HG02678 (cell line): ENCODE results near the gene PPP1R16B.

Experiments
- ATAC-seq: cut with Tn5 transposase; IDR thresholded peaks from one replicate; pipeline ENCODE4 v1.9.1; 2021; ENCODE audit warnings: mild to moderate bottlenecking, moderate library complexity; ENCODE audit not compliant: unreplicated experiment

Gene PPP1R16B

DNA sequence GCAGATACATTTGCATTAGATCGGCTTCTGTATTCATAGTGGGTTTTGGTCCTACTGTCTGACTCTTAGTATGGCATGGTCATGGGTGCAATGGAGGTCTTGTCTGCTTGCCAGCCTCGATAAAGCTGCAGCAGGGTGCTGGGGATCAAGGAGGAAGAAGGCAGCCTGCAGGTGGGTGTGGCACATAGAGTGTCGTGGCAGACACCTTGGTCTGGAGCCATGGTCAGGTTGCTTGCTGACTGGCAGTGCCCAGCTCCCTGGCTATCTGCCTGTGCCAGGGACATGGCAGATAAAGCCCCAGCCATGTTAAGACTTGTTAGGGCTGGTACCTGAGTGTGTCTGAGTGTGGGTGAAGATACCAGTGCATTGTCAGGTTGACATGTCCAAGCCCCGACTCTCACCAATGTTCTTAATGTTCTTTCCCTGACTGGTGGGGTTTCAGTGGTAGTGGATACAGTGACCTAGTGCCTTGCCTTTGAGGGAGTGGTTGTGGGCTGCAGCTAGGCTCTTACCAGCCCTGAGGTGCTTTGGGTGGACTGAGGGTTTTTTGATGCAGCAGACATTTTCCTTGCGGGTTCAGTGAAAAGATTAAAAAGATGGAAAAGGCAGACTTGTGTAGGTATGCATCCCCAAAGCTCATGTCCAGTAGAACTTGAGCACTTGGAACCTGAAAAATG is 122.5 kb downstream of the PPP1R16B start:
- no peak for ATAC-seq

DNA sequence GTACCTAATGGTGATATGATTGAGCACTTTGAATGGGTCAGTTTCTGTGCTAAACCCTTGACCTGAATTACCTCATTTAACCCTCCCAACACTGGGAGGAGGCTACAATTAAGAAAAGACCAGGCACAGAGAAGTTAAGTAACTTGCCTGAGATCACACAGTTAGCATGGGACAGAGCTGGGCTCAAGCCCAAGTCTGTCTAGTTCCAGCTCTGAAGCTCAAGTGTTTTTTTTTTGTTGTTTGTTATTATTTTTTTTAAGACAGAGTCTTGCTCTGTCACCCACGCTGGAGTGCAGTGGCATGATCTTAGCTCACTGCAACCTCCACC is 124.7 kb downstream of the PPP1R16B start:
- ATAC-seq, result no peak

DNA sequence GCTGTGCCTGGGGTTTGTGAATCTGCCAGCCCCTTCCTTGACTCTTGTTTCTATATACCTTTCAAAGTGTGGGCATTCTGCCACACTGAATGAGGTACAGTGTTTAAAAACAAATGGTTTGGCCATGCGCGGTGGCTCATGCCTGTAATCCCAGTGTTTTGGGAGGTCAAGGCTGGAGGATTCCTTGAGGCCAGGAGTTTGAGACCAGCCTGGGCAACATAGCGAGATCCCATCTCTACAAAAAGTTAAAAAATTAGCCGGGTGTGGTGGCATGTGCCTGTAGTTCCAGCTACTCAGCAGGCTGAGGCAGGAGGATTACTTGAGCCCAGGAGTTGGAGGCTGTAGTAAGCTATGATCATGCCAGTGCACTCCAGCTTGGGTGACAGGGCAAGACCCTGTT is 126.5 kb downstream of the PPP1R16B start:
- ATAC-seq, result no peak

DNA sequence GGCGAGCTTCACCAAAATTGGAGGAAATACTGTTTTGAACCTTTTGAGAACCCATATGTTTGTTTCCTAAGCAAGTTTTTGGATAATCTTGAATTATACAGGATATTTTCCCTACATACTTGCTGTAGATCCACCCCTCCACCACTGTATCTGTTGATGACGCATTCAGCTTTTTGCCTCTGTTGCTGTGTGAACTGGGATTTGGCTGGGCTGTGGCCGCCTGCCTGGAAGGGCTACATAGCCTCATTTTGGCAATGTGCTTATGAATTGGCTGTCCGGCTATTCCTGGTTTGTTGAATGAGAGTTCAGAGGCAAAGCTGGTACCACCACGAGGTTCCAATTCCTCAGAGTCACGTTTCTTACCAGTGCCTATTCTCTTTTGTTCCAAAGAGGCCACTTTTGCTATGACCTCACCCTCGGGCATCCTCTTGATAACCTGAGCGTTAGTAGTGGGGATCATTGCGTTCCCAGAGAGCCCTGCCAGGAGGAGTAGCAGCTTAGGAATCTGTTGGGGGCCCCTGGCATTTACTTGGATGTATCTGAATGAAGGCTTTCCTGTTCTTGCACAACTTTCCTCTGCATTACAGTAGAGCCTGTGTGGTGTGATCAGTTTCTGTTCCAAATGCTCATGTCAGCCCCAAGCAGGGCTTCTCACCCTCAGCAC is 127.1 kb downstream of the PPP1R16B start:
- no peak for ATAC-seq

DNA sequence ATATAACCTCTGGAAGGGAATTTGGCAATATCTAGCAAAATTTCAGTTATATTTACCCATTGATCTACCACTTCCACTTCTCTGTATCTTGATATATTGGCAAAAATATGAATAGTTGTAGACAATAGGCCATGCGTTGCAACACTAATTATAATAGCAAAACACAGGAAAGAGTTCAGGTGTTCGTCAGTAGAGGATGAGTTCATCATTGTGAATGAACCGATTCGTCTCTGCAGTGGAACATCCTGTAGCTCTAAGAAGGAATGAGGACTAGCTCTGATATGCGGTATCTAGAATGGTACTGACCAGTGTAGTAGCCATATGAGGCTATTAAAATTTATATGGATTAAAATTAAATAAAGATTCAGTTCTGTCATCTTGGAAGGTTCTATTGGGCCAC is 129.0 kb downstream of the PPP1R16B start:
- no peak for ATAC-seq

DNA sequence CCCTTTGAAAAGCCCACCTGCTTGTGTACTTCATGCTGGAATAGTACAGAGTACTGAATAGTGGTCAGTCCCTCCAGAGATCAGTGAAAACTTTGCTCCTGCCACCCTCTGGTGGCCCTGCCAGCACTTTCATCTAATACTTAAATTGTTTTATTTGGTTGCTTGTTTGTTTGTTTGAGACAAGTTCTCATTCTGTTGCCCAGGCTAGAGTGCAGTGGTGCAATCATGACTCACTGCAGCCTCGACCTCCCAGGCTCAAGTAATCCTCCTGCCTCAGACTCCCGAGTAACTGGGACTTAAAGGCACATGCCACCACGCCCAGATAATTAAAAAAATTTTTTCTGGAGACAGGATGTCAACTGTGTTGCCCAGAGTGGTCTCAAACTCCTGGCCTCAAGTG is 129.8 kb downstream of the PPP1R16B start:
- ATAC-seq, result no peak

DNA sequence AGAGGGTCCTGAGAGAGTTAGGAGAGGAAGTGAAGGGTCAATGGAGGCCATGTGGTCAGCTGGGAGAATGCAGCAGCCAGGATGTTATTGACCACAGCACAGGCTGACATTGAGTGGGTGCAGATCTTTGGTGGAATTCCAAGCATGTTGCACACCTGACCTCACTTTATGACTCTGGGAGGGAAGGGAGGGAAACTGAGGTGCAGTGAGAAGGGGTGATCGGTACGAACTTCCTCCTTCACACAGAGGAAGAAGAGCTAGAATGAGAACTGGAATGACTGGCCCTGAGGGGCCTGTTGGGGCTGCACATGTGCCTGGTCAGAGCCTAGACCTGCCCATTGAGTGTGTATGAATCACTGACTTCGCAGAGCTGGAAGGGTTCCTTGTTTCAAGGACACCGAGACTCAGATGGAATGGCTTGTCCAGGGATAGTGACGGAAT is 130.5 kb downstream of the PPP1R16B start:
- no peak for ATAC-seq

DNA sequence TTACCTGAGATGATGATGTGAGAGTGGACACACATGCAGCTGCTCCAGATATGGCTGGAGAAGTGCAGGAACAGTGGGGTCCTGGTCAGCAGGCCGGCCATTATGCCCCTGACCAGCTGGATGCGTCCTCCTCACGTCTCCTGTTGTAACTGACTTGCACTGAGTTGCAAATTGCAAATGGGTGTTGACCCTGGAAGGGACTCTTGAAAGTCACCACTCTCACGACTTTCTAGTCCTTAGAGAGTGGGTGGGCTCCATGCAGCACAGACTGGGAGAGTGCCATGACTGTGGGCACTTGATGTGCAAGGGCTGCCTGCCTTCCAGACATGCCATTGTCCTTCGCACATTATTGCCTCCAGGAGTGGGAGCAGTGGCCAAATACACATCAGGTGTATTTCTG is 131.5 kb downstream of the PPP1R16B start:
- ATAC-seq, result no peak

DNA sequence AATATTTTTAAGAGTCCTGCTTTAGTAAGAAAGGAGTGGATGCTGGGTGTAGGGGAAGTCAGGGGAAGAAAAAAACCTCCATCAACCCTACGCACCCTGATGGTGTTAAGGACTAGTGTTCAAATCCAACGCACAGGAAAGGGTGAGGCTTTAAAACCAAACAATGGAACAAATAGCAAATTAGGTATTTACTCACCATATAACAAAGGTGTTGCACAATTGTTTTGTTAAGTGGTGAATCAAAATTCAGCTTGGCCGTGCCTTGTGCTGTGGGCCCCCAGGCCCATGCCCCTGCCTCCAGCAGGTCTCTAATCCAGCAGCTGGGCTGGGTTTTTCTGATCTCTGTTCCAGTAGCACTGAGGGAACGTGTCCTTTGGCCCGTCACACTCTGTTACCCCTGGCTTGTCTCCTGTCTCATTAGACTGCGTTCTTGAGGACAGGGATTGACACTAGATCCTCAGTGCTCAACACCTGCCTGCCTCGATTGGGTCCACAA is 132.5 kb downstream of the PPP1R16B start:
- ATAC-seq, result no peak

DNA sequence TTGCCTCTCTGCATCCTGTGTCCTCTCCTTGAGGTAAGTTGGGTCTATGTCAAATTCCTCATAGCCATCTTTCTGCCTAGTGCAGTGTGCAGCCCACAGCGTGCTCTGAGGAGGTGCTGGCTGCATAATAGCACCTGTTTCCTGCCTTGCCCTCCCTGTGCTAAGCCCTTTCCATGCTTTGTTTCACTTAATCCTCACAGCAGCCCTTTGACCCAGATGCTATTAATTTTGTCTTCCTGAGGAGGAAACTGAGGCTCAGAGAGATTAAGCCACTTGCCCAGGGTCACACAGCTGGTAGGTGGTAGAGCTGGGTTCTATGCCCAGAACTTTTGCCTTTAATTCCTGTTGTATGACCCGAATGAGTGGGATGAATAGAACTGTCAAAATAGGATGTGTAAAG is 134.2 kb downstream of the PPP1R16B start:
- no peak for ATAC-seq

DNA sequence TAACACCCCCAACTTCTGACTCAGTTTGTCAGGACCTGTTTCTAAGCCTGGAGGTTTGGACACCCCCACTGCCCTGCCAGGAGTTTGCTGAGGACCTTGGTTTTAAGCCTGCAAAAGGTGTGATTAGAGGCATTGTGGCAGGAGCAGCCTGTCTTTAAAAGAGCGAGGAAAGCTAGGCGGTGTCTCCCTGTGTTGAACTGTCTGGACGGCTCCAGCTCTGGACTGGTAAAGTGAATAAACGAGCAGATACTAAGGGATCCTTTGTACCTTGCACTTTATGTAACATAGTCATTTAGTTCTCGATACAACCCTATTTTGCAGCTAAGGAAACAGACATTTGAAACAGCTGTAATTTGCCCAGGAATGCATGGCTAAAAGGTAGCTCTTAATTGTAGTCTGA is 135.1 kb downstream of the PPP1R16B start:
- ATAC-seq, result no peak

DNA sequence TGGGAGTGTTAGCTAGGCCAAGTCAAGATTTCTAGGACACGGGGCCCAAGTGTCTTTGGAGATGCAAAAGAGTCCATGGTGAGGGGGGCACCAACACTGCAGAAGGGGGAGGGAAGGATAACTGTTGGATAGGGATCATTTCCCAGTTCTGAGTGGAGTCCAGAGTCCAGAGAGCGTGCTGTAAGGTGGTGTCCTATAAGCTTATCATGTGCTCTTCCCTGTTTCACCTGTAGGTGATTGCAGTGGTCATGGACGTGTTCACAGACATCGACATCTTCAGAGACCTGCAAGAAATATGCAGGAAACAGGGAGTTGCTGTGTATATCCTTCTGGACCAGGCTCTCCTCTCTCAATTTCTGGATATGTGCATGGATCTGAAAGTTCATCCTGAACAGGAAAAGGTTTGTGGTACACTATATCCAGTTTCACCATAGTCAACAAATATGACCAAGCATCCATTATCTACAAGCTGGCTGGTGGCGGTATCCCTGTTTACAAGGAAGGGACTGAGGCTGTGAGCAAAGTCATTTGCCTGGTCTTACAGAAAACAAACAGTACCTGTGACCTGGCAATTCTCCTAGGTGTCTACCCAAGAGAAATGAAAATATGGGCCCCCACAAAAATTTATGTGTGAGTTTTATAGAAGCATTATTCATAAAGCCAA is 136.4 kb downstream of the PPP1R16B start:
- no peak for ATAC-seq

DNA sequence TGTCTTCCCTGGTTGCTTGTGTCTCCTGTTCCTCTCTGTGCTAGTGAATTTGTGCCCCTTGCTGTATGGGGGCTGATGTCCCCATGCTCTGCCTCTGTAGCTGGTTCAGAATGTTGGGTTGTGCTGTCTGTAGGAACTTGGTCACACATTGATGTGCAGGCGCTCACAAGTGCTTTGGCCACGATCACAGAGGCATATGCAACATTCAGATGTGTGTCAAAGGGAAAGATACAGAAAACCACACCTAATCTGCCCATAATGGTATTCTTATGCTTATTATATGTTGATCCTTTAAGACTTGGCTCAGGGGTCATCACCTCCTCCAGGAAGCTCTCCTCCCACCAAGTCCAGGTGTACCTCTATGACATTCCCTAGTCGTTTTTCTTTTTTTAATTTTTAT is 139.5 kb downstream of the PPP1R16B start:
- ATAC-seq, result no peak

DNA sequence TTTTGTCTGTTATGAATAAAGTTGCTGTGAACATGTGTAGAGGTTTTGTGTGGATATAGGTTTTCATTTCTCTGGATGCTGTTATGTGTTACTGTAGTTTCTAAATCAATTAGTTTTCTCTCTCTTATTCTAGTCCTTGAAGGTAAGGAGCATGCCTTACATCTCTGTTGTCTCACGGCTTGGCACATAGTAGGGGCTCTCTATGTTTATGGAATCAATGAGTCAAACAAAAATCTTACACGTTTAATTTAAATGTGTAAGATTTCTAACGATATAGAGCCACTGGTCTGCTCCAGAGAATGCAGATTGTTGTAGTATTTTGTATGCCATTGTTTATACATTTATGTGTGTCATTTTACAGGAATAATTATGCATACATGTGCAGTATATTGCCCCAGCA is 141.3 kb downstream of the PPP1R16B start:
- no peak for ATAC-seq

DNA sequence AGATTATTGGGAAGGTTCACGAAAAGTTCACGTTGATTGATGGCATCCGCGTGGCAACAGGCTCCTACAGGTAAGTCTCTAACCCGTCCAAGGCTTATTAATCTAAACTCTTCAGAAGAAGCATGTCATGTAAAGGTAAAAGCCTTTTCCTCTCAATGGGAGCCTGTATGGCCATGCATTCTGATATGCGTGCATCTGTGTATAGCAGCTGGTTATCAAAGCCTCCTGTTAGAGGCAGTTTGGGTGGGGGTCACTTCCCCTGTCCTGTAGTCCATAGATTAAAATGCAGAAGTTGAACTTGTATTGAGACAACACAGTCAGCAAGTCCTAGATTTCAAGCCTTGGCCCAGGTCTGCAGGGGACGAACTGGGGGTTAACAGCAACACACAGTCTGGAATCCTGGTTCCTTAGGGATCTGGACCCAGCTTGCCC is 142.4 kb downstream of the PPP1R16B start:
- ATAC-seq, result no peak

DNA sequence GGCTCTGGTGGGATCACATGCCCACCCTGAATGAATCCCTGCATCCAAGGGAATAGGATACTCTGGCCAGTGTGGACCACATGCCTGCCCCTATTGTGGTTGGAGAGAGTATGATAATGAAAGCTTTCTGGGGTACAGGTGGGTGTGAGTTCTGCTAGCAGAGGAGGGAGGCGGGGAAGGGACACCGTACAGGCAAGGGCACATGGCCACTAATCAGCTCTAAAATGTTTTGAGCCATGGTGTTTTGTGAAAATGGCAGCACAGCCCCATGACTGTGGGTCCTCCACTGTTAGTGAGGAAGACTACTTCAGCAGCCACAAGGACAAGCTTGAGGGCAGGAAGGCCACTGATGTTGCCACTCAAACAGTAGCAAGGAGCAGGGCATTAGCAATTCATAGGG is 144.8 kb downstream of the PPP1R16B start:
- no peak for ATAC-seq

DNA sequence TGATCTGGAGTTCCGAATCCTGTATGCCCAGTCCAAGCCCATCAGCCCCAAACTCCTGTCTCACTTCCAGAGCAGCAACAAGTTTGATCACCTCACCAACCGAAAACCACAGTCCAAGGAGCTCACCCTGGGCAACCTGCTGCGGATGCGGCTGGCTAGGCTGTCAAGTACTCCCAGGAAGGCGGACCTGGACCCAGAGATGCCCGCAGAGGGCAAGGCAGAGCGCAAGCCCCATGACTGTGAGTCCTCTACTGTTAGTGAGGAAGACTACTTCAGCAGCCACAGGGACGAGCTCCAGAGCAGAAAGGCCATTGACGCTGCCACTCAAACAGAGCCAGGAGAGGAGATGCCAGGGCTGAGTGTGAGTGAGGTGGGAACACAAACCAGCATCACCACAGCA is 146.1 kb downstream of the PPP1R16B start:
- ATAC-seq, result no peak

DNA sequence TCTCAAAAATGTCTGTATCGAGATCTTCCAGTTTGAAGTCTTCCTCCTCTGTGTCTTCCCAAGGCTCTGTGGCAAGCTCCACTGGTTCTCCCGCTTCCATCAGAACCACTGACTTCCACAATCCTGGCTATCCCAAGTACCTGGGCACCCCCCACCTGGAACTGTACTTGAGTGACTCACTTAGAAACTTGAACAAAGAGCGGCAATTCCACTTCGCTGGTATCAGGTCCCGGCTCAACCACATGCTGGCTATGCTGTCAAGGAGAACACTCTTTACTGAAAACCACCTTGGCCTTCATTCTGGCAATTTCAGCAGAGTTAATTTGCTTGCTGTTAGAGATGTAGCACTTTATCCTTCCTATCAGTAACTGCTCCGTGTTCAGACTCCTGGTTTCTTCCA is 146.7 kb downstream of the PPP1R16B start:
- no peak for ATAC-seq

DNA sequence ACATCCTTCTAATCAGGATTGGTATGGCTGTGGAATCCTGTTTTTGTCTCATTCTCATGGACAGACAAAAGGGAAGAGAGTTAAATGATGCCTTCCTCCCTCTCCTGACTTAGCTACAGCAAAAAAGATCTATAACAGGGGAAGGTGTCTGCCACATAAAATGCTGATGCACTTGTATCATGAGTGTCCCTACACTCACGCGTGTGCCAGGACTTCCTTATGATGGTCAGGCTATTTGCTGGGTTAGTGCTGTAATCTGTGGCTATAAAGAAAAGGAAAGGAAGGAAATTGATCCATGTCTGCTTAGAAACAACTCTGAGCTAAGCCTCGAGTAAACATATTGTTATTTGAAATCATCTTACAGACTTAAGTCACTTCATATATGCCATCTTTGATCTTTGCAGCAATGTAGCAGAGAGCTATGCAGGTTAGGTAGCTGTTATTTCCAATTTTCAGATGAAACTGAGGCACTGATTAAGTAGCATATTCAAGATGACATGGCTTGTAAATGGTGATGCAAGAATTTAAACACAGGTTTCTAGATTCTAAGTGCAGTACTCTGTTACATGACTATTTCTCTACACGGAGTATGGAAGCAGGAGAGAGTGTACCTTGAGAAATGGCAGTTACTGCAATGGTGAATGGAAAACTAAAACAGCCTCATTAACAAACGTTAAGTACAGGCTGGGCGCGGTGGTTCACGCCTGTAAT is 148.3 kb downstream of the PPP1R16B start:
- ATAC-seq, result no peak

DNA sequence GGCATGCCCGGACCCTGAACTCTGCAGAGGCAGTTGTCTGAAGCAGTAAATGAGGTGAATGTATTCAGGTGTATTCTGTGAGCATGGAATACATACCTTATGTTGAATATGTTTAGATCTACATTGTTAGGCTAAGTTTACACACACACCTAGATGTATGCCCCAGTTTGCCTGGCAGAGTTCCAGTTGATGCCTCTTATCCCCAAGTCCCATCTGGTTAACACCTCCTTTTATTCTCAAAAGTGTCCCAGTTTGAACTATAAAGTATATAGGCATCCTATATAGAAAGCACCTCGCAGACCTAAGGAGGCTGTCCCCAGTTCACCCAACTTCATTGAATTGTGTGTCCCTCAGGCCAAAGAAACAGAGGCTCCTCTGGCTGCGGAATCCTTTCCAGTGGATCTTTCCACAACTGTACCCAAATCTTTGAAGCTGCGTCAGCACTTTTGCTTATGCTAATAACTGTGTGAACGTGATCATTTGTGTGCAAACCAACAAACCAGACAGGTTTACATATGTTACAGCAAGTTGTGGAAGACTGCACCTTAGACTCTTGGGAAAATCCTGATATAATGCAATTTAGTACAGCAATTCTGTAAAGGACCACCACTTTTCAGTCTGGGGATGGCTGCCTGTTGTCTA is 151.9 kb downstream of the PPP1R16B start:
- ATAC-seq, result no peak

DNA sequence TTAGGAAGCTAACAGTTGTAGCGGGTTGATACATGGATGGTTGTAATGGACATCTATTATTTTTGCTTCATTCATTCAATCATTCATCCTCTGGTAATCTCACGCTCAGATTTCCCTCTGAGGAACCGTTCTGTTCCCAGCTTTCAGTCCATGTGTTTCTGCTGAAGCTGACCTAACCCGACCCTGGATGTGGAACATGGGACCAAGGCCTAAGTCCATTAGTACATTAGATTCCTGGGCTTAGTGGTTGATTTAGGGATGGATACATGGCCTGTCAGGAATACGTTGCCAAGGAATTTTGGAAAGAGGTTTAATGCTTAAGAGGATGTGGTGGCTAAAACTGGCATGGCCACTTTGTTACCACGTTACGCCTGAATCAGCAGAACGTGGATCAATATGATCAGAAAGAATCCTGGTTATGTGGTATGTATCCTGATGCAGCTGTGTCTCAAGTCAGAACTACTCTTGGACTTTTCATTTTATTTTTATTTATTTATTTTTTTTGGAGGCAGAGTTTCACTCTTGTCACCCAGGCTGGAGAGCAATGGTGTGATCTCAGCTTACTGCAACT is 152.5 kb downstream of the PPP1R16B start:
- ATAC-seq, result no peak
